H9 (cell line): ENCODE data around the gene UQCR11. TPM values are rescaled to one million over a fixed set of nuclear protein-coding genes. Genes with fewer than 3 reads are reported as not detected.

ENCODE experiments used
- DNase-seq: peaks from one replicate; pipeline ENCODE4 v3.0.0-alpha.2; 2017
- H2AFZ ChIP-seq: one replicate; pipeline ENCODE4 v1.6.1; 2013; ENCODE audit warnings: mild to moderate bottlenecking, low read length, control low read depth, moderate library complexity
- H2AK5ac ChIP-seq: 2 replicates; pipeline ENCODE4 v1.6.1; 2013; ENCODE audit warnings: low read length, control low read depth, mixed read lengths; ENCODE audit not compliant: insufficient read length
- H2BK120ac ChIP-seq: one replicate; pipeline ENCODE4 v1.6.1; 2013; ENCODE audit warnings: low read depth, mild to moderate bottlenecking, low read length, control low read depth, inconsistent platforms; ENCODE audit not compliant: poor library complexity, severe bottlenecking
- H2BK12ac ChIP-seq: 2 replicates; pipeline ENCODE4 v1.6.1; 2013; ENCODE audit warnings: low read length, control low read depth, mixed read lengths, low read depth; ENCODE audit not compliant: insufficient read length
- H2BK15ac ChIP-seq: 2 replicates; pipeline ENCODE4 v1.6.1; 2013; ENCODE audit warnings: low read depth, low read length, control low read depth
- H2BK20ac ChIP-seq: one replicate; pipeline ENCODE4 v1.6.1; 2013; ENCODE audit warnings: low read depth, mild to moderate bottlenecking, low read length, control low read depth, inconsistent platforms; ENCODE audit not compliant: poor library complexity, severe bottlenecking
- H2BK5ac ChIP-seq: 2 replicates; pipeline ENCODE4 v1.6.1; 2013; ENCODE audit warnings: low read length, control low read depth, mixed read lengths; ENCODE audit not compliant: insufficient read length
- H3K14ac ChIP-seq: 2 replicates; pipeline ENCODE4 v1.6.1; 2013; ENCODE audit warnings: low read length, control low read depth; ENCODE audit not compliant: insufficient read depth
- H3K18ac ChIP-seq: 2 replicates; pipeline ENCODE4 v1.6.1; 2013; ENCODE audit warnings: low read depth, mild to moderate bottlenecking, mixed read lengths, low read length, control low read depth; ENCODE audit not compliant: insufficient read length
- H3K23ac ChIP-seq: 2 replicates; pipeline ENCODE4 v1.6.1; 2013; ENCODE audit warnings: low read length, control low read depth, mixed read lengths, low read depth; ENCODE audit not compliant: insufficient read length
- H3K23me2 ChIP-seq: 2 replicates; pipeline ENCODE4 v1.6.1; 2013; ENCODE audit warnings: low read depth, mild to moderate bottlenecking, mixed read lengths, low read length, control low read depth; ENCODE audit not compliant: insufficient read length, poor library complexity, severe bottlenecking
- H3K27ac ChIP-seq: 2 replicates; pipeline ENCODE4 v1.5.1; 2013; ENCODE audit warnings: low read length, control low read depth, mixed read lengths, low read depth; ENCODE audit not compliant: insufficient read length
- H3K27me3 ChIP-seq: 2 replicates; pipeline ENCODE4 v1.6.1; 2013; ENCODE audit warnings: low read length, control low read depth, inconsistent platforms; ENCODE audit not compliant: insufficient read depth
- H3K4ac ChIP-seq: 2 replicates; pipeline ENCODE4 v1.6.1; 2013; ENCODE audit warnings: low read depth, mild to moderate bottlenecking, control low read depth, inconsistent platforms, low read length, moderate library complexity
- H3K4me1 ChIP-seq: 2 replicates; pipeline ENCODE4 v1.6.1; 2013; ENCODE audit warnings: low read length, control low read depth, inconsistent platforms; ENCODE audit not compliant: insufficient read depth
- H3K4me2 ChIP-seq: 2 replicates; pipeline ENCODE4 v1.6.1; 2013; ENCODE audit warnings: low read length, control low read depth, mixed read lengths; ENCODE audit not compliant: insufficient read length, insufficient read depth
- H3K56ac ChIP-seq: 2 replicates; pipeline ENCODE4 v1.6.1; 2013; ENCODE audit warnings: low read depth, mild to moderate bottlenecking, mixed read lengths, low read length, control low read depth; ENCODE audit not compliant: insufficient read length
- H3K79me1 ChIP-seq: 2 replicates; pipeline ENCODE4 v1.6.1; 2013; ENCODE audit warnings: low read depth, mild to moderate bottlenecking, moderate library complexity, low read length, control low read depth, inconsistent platforms; ENCODE audit not compliant: insufficient read depth, poor library complexity, severe bottlenecking
- H3K79me2 ChIP-seq: 2 replicates; pipeline ENCODE4 v1.6.1; 2013; ENCODE audit warnings: low read length, control low read depth, inconsistent platforms; ENCODE audit not compliant: insufficient read depth
- H3K9ac ChIP-seq: 2 replicates; pipeline ENCODE4 v1.6.1; 2013; ENCODE audit warnings: low read length, control low read depth, mixed read lengths; ENCODE audit not compliant: insufficient read length; ENCODE audit errors: extremely low read depth
- H3K9me3 ChIP-seq: one replicate; pipeline ENCODE4 v1.6.1; 2013; ENCODE audit warnings: low read depth, low read length, inconsistent platforms; ENCODE audit not compliant: control insufficient read depth
- H3T11ph ChIP-seq: one replicate; pipeline ENCODE4 v1.6.1; 2013; ENCODE audit warnings: mild to moderate bottlenecking, low read length, control low read depth, inconsistent platforms
- H4K20me1 ChIP-seq: one replicate; pipeline ENCODE4 v1.6.1; 2013; ENCODE audit not compliant: control insufficient read depth, insufficient read length, insufficient read depth
- H4K5ac ChIP-seq: 2 replicates; pipeline ENCODE4 v1.6.1; 2013; ENCODE audit warnings: low read depth, mild to moderate bottlenecking, mixed read lengths, low read length, control low read depth; ENCODE audit not compliant: insufficient read length
- H4K8ac ChIP-seq: replicated peaks from 2 replicates; pipeline ENCODE4 v1.6.1; 2013; ENCODE audit warnings: low read length, control low read depth, mixed read lengths, low read depth; ENCODE audit not compliant: insufficient read length
- H4K91ac ChIP-seq: 2 replicates; pipeline ENCODE4 v1.6.1; 2013; ENCODE audit warnings: low read depth, mild to moderate bottlenecking, moderate library complexity, mixed read lengths, low read length, control low read depth; ENCODE audit not compliant: insufficient read length
- H3K27ac Mint-ChIP-seq, 3 experiments: 2 replicates in 2 of 3; 3 replicates in 1 of 3; pipeline ENCODE4 v1.8.0; 2020 to 2021; ENCODE audit warnings: mixed read lengths in 3 of 3, mild to moderate bottlenecking in 1 of 3, moderate library complexity in 1 of 3
- H3K27me3 Mint-ChIP-seq: 2 replicates; pipeline ENCODE4 v1.8.0; 2021; ENCODE audit warnings: low read depth, mild to moderate bottlenecking, moderate library complexity, mixed read lengths
- H3K36me3 Mint-ChIP-seq, 3 experiments: 2 replicates in 2 of 3; 3 replicates in 1 of 3; pipeline ENCODE4 v1.8.0; 2020 to 2021; ENCODE audit warnings: low read depth in 3 of 3, mixed read lengths in 3 of 3; ENCODE audit not compliant: insufficient read depth in 1 of 3
- H3K4me1 Mint-ChIP-seq, 2 experiments: 2 replicates each; pipeline ENCODE4 v1.8.0; 2020; ENCODE audit warnings: mixed read lengths in 2 of 2
- H3K4me3 Mint-ChIP-seq, 2 experiments: 2 replicates in 1 of 2; 3 replicates in 1 of 2; pipeline ENCODE4 v1.8.0; 2020 to 2021; ENCODE audit warnings: mild to moderate bottlenecking in 2 of 2, mixed read lengths in 2 of 2, moderate library complexity in 1 of 2
- H3K9me3 Mint-ChIP-seq, 2 experiments: 2 replicates in 1 of 2; 3 replicates in 1 of 2; pipeline ENCODE4 v1.8.0; 2020; ENCODE audit warnings: mild to moderate bottlenecking in 2 of 2, mixed read lengths in 2 of 2, moderate library complexity in 1 of 2
- CTCF ChIP-seq: fragments of 200-600 bp; sonication (generic); conservative IDR thresholded peaks from 3 replicates; pipeline ENCODE4 v1.8.0; 2021; ENCODE audit warnings: antibody characterized with exemption, mild to moderate bottlenecking
- WGBS: extraction: QIAGEN DNeasy Blood & Tissue Kit; methylation state at CpG from one replicate; pipeline ENCODE4 v1.1.7; 2013; ENCODE audit warnings: missing lambda C conversion rate, low lambda C conversion rate, mixed read lengths; ENCODE audit not compliant: insufficient read length; ENCODE audit errors: extremely low coverage; 5-methylcytosine and 5-hydroxymethylcytosine counted together
- total RNA-seq: library from RNA; stranded (reverse); gene quantifications from 2 replicates; pipeline ENCODE4 v1.2.1, GENCODE V29; 2021

Gene UQCR11
- total RNA-seq, 1 experiment from 2014 or later, result 174 TPM

- H2BK12ac ChIP-seq, result no peak overlapping the region
- TF ChIP-seq CTCF, result no peak
- H3K23me2 ChIP-seq, result peaks cover under 1% of the 10 kb centered on the region
- H2AK5ac ChIP-seq, result no peak overlapping the region
- no peaks in the 10 kb centered on the region for H3K79me1 ChIP-seq
- no peak overlapping the region for H3K9ac ChIP-seq
- H2AFZ ChIP-seq, result no peak overlapping the region
- no peak overlapping the region for H3K56ac ChIP-seq
- no peak overlapping the region for H3K4me2 ChIP-seq
- H3K9me3 Mint-ChIP-seq, result no peaks in the 10 kb centered on the region
- H3T11ph ChIP-seq, result no peak overlapping the region
- no peaks in the 10 kb centered on the region for H3K27me3 ChIP-seq
- no peak overlapping the region for H3K27ac ChIP-seq
- H3K36me3 Mint-ChIP-seq, result peaks cover 33 to 63% (median 59%) of the 10 kb centered on the region in 3 experiments; a peak in 6 of 7 replicates
- no peak overlapping the region for H2BK120ac ChIP-seq
- no peaks in the 10 kb centered on the region for H3K79me2 ChIP-seq
- no peak overlapping the region for H3K4ac ChIP-seq
- DNase-seq, result no peak
- no CpG with 5 or more reads among the region's 15 CpGs for WGBS
- H4K5ac ChIP-seq, result no peak overlapping the region
- no peaks in the 10 kb centered on the region for H3K4me1 ChIP-seq
- no peak overlapping the region for H3K18ac ChIP-seq
- no peak overlapping the region for H4K8ac ChIP-seq
- H3K27me3 Mint-ChIP-seq, result no peaks in the 10 kb centered on the region
- H2BK20ac ChIP-seq, result no peak overlapping the region
- H2BK5ac ChIP-seq, result no peak overlapping the region
- H3K23ac ChIP-seq, result no peak overlapping the region
- no peak overlapping the region for H3K14ac ChIP-seq
- no peak overlapping the region for H3K27ac Mint-ChIP-seq
- no peaks in the 10 kb centered on the region for H4K20me1 ChIP-seq
- no peak overlapping the region for H3K4me3 Mint-ChIP-seq
- no peak overlapping the region for H2BK15ac ChIP-seq
- H4K91ac ChIP-seq, result no peak overlapping the region
- H3K4me1 Mint-ChIP-seq, result peaks cover 3 to 9% of the 10 kb centered on the region in 2 experiments; a peak in 2 of 4 replicates
- H3K9me3 ChIP-seq, result no peaks in the 10 kb centered on the region
These were observed 6.1 kb upstream of the UQCR11 start for GRCh38 chr19:1611353-1611752.
